NCI-H187 treated with DMSO at 0.1 percent for 48 hours (cell line): Measurements from ENCODE around the gene DYDC2.
"Not testable (repeated sequence)": the region's sequence is repeated elsewhere in the genome, so short reads cannot be mapped to it uniquely, and the experiment has no call there.

Experiments
- DNase-seq: peaks from one replicate; lab custom pipeline; 2025; lab: John Stamatoyannopoulos, UW

The DYDC2 gene

GRCh38 chr10:80413271-80413996 lies 56.9 kb downstream of the DYDC2 start:
- DNase-seq = no peak

GRCh38 chr10:80414142-80414895 lies 57.7 kb downstream of the DYDC2 start:
- DNase-seq = no peak

GRCh38 chr10:80415734-80416478 lies 59.3 kb downstream of the DYDC2 start:
- DNase-seq = no peak

DNA sequence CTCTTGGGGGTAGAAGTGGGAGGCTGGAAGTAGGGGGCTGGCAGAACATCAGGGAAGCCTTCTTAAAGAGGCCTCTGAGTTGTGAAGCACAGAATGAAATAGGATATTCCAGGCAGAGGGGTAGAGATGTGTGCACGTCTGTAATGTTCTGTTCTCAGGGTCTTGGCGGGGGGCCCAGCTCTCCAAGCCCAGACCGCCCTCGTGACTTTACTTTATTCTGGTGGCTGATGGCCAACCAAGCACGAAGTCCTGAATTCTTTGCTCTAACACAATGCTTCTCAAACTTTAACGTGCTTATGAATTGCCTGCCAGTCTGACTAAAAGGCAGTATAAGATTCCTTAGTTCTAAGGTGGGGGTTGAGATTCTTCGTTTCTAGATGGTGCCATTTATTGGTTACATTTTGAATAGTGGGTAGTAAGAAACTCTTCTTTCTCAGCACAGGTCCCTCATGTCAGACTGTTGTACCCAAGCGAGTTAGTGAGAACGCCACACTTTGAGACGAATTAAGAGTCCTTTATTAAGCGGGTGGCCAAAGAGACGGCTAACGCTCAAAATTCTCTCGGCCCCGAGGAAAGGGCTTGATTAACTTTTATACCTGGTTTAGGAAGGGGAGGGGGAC lies 60.0 kb downstream of the DYDC2 start:
- DNase-seq = no peak

DNA sequence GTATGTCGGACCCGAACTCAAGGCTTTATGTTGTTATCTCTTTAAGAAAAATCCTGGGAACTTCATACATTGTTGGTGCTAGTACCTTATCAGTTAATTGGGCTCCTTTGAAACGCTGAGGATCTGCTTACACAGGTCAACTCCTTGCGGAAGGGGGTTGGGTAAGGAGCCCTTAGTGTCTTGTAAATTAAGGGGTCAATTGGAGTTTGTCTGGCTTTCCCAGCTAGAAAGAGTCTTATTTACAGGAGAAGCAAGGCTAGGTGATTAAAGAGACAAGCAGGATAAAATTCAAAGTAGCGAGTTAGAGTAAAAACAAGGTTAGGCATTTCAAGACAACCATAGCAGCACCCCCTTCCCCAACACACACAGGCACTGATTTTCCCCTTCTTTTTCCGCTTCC lies 60.7 kb downstream of the DYDC2 start:
- DNase-seq = not testable (repeated sequence)
